Measurements from ENCODE around the gene NAALADL2.

The NAALADL2 gene

GRCh38 chr3:174957551-174958001, 98.4 kb downstream of the NAALADL2 start:
- H3K27ac ChIP-seq: peak overlapping the region; percentile 70
- DNase-seq (ENCODE audit: low read depth, low spot score): no peak

DNA sequence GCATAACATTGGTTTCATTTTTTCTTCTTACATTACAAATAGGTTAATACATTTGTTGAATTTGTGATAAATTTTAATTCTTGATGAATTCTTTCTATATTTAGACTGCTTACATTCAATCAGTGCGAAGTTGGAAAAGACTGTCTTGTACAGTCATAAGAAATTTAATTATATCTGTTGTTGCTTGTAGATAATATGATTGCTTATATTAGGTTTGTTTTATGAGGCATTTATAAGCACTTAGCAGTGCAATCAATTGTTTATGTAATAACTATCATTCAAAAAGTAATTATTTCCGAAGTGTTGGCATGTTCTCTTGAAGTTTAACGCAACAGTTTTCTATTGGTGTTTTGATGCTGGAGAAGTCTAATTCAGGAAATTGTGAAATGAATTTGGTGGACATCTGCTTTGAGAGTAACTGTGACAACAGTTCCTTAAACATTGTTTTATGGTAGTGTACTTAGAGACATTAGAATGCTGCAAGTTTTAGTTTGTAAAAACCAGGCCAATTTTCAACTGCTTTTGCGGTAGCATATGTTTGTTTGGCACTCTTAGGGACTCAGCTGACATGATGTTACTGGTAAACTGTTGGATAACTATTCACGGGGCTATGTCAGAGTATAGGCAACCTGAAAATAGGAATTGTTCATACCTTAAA, 99.7 kb downstream of the NAALADL2 start:
- no peak for DNase-seq (ENCODE audit: low read depth, low spot score)
- H3K27ac ChIP-seq: peak overlapping the region; percentile 70

GRCh38 chr3:174959556-174960065, 100.5 kb downstream of the NAALADL2 start:
- no peak for DNase-seq (ENCODE audit: low read depth, low spot score)
- no peak overlapping the region for H3K27ac ChIP-seq

GRCh38 chr3:174960898-174961297, 101.8 kb downstream of the NAALADL2 start:
- H3K27ac ChIP-seq: no peak overlapping the region
- DNase-seq (ENCODE audit: low read depth, low spot score): no peak

DNA sequence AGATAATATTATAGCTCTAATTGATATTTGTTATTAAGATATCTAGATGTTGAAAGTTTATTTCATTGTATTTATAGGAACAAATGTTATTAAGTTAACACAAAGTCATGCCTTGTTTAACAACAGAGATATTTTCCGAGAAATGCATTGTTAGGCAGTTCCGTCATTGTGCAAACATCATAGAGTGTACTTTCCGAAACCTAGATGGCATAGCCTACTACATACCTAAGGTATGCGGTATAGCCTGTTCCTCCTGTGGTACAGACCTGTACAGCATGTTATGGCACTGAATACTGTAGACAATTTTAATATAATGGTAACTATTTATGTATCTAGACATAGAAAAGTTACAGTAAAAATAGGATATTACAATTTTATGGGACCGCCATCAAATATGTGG, 114.3 kb downstream of the NAALADL2 start:
- H3K27ac ChIP-seq: peak overlapping the region; percentile 69
- peak; percentile 87 for DNase-seq (ENCODE audit: low read depth, low spot score)

- no peak for DNase-seq (ENCODE audit: low read depth, low spot score)
- no peak overlapping the region for H3K27ac ChIP-seq
These were observed 127.6 kb downstream of the NAALADL2 start for GRCh38 chr3:174986685-174987084.

GRCh38 chr3:175001091-175001490, 142.0 kb downstream of the NAALADL2 start:
- H3K27ac ChIP-seq: no peak overlapping the region
- peak; percentile 10 for DNase-seq (ENCODE audit: low read depth, low spot score)

DNA sequence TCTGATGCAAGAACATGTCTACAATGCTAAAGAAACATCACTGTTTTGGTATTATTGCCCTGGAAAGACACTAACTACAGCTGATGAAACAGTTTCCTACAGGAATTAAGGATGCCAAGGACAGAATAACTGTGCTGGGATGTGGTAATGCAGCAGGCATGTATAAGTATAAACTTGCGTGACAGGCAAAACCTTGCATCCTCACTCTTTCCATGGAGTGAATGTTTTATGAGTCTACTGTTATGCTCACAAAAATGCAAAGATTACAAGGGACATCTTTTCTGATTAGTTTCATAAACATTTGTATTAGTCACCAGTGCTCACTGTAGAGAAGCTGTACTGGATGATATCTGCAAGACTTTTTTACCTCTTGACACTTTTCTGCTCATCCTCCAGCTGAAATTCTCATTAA, 143.6 kb downstream of the NAALADL2 start:
- peak overlapping the region; percentile 63 for H3K27ac ChIP-seq
- DNase-seq (ENCODE audit: low read depth, low spot score): peak; percentile 20

DNA sequence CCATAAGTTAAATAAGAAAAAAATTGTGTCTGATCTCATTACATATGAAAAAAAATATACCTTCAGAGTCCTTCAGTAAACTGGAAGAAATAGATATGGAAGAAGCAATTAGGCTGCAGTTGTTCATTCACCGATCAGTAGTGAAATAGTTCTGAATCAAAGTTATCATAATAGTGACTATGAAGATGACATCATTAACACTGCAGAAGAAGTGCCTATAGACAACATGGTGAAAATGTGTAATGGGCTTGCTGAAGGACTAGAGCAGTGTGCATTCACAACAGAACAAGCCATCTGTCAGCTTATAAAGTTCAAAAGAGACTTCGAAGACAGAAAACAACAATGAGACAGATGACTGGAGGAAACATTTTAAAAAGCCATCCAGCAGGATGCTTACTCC, 144.5 kb downstream of the NAALADL2 start:
- no peak for DNase-seq (ENCODE audit: low read depth, low spot score)
- no peak overlapping the region for H3K27ac ChIP-seq

- no peak for DNase-seq (ENCODE audit: low read depth, low spot score)
- no peak overlapping the region for H3K27ac ChIP-seq
These were observed 146.1 kb downstream of the NAALADL2 start for GRCh38 chr3:175005193-175005592.

- no peak overlapping the region for H3K27ac ChIP-seq
- no peak for DNase-seq (ENCODE audit: low read depth, low spot score)
These were observed 146.7 kb downstream of the NAALADL2 start for GRCh38 chr3:175005881-175006280.

- DNase-seq (ENCODE audit: low read depth, low spot score): no peak
- H3K27ac ChIP-seq: no peak overlapping the region
These were observed 148.2 kb downstream of the NAALADL2 start for GRCh38 chr3:175007306-175007705.

DNA sequence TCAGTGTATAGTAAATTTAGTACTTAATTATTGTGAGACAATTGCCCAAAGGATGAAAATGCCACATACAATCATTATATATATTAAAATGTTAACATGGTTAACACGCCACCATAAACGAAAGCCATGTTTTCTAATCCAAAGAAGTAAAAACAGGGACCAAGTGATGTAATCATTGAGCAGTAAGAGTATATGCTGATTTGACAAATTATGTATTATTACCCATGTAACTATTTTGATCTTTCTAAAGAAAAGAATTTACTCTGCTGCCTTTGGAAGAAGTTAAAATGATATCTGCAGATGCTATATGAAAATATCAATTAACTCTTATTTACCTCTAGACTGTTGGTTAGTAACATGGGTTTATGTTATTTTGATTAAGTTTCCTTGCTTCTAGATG, 150.2 kb downstream of the NAALADL2 start:
- no peak for DNase-seq (ENCODE audit: low read depth, low spot score)
- no peak overlapping the region for H3K27ac ChIP-seq

- no peak overlapping the region for H3K27ac ChIP-seq
- DNase-seq (ENCODE audit: low read depth, low spot score): no peak
These were observed 156.0 kb downstream of the NAALADL2 start for GRCh38 chr3:175015056-175015635.

DNA sequence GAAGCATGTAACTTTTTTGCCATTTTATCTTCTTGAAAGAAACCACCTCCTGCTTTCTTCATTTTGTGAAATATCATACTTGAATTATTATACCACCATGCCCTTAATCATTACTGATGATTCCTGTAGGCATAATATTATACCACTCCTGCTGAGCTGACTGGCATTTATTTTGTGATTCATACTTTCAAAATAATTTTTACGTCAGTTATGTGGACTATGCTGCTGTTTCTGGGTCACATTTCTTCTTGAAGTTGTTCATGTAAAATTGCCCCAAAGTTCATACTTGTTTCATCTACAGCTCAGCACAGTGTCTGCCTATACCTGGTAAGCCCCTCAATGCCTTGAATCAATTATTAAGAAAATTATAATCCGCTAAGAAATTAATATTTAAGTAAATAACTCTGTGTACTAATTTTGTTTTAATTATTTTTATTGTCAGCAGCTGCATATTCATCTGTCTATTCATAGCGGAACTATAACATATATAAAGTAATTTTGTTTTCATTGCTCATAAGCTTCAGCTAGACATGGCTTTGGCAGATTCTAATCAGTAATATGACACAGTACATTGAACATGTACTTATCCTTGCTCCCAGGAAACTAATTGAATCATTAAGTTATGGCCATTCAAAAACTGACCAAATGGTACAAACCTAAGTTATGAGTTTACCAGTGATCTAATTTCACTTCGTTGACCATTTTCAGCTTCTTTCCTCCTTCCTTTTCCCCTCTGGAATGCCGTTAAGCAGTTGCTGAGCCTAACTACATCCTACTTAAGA, 160.0 kb downstream of the NAALADL2 start:
- H3K27ac ChIP-seq: no peak overlapping the region
- no peak for DNase-seq (ENCODE audit: low read depth, low spot score)

DNA sequence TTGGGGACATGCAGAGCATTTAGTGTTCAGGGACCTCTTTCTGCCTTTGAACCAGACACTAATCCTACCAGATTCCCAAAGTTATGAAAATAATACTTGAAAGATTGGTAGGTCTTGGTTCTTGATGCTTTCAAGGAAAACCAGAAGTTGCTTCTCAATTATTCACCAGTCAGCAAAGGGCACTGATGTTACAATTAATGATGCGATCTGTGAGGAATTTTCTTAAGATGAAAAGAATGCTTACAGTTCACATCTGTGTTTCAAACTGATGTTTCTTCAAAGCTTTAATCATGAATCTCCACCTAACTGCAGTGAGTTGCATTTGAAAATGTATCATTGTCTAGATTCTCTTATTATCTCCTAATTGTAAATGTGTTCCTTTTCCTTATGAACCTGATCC, 161.0 kb downstream of the NAALADL2 start:
- no peak overlapping the region for H3K27ac ChIP-seq
- no peak for DNase-seq (ENCODE audit: low read depth, low spot score)

DNA sequence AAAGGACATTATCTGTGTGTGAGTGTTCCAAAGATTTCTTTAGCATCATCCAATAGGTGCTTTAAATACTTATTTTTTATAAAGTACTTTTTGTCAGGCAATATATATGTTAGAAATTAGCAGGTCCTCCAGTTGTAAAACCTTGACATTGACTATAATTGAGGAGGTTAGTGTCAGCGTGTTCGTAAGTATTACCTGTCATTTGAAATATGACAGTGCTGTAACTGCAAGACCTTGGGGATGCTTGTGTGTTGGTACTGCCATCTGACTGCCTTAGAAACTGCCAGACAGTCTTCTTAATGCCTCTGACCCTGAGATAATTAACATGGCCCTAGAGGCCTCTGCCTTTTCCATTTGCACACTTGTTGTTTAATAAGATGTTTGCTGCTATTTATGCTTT, 170.7 kb downstream of the NAALADL2 start:
- no peak for DNase-seq (ENCODE audit: low read depth, low spot score)
- no peak overlapping the region for H3K27ac ChIP-seq

- no peak overlapping the region for H3K27ac ChIP-seq
- no peak for DNase-seq (ENCODE audit: low read depth, low spot score)
These were observed 180.7 kb downstream of the NAALADL2 start for GRCh38 chr3:175039875-175040274.

DNA sequence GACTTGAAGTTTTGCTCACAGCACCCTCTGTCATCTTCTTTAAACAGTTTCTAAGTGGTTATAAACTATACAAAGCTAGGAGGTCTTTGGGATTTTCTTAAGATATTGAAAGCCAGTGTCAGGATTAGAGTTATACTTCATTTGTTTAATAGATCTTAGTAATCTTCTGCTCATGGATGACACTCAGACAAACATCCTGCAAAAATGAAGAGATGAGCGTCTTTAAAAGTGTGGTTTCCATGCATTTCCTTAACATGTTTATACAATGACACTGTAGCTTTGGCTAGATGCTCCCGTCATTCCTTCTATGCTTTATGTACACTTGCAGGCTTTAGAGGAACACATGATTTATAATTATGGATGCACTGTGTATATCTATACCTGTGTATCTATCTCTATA, 182.2 kb downstream of the NAALADL2 start:
- no peak for DNase-seq (ENCODE audit: low read depth, low spot score)
- no peak overlapping the region for H3K27ac ChIP-seq

DNA sequence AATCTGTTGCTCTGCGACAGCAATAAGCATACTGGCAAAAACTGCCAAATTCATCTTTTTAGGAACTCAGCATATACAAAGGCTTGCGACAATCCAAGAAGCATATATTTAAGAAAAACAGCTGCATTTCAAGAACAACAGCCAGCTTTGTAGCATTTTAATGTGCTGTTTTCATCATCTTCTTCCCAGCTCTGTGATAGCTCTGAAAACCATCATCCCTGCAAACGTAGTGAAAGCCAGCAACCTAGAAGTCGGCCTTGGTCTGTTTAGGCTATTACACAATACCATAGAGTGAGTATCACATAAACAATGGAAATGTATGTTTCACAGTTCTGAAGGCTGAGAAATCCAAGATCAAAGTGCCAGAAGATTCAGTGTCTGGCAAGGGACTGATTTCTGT, 187.5 kb downstream of the NAALADL2 start:
- DNase-seq (ENCODE audit: low read depth, low spot score): no peak
- no peak overlapping the region for H3K27ac ChIP-seq

- no peak for DNase-seq (ENCODE audit: low read depth, low spot score)
- H3K27ac ChIP-seq: no peak overlapping the region
These were observed 188.7 kb downstream of the NAALADL2 start for GRCh38 chr3:175047786-175048185.
